ENCODE measurements around the gene CFAP74.

- TF ChIP-seq CTCF (conservative IDR thresholded peaks at IDR 0.05; ENCODE audit: low read depth, low read length): no peak
- no peak for TF ChIP-seq EZH2 (IDR thresholded peaks at IDR 0.05; ENCODE audit: borderline replicate concordance, low read depth, low read length, poor library complexity, severe bottlenecking)
Measured at GRCh38 chr1:2030076-2030871, 26.7 kb upstream of the CFAP74 start.
